Measurements from ENCODE around the gene CEACAM5. TPM values are rescaled to one million over a fixed set of nuclear protein-coding genes. Genes with fewer than 3 reads are reported as not detected.

Gene CEACAM5
- total and polyA plus RNA-seq, 2 of the 4 experiments (the other 2 are of a cell fraction) = not detected

- H3K9me3 ChIP-seq (ENCODE audit: control insufficient read depth, insufficient read depth, low read length) = no peaks in the 10 kb centered on the region
- H4K8ac ChIP-seq (ENCODE audit: low read depth in 2 of 2, low read length in 2 of 2) = no peak overlapping the region
- H3K56ac ChIP-seq (ENCODE audit: extremely low read depth, insufficient read depth, low read length) = no peak overlapping the region
- no peaks in the 10 kb centered on the region for H3K79me1 ChIP-seq (ENCODE audit: low read depth in 1 of 2, low read length in 2 of 2)
- intact Hi-C loops (cut with micrococcal nuclease) (no loop called here), dilution Hi-C loops (cut with HindIII; ENCODE audit: low sequenced_read_pairs, unreplicated experiment) (no loop called here), in situ Hi-C loops (cut with MboI; ENCODE audit: low sequenced_read_pairs) (no loop called here)
- H3K9ac ChIP-seq (ENCODE audit: low read depth, low read length) = no peak overlapping the region
- H4K5ac ChIP-seq (ENCODE audit: low read depth, low read length) = no peak overlapping the region
- H4K20me1 ChIP-seq (ENCODE audit: insufficient read depth, low read length) = no peaks in the 10 kb centered on the region
- ChIA-PET CTCF (interaction anchor here (0.5 kb wide), 1 partner anchor 67 kb away, joined by 5 read pairs; no protein-coding TSS in a partner anchor), POLR2A (ENCODE audit: unreplicated experiment) (no interaction called here)
- BruUV-seq (replicated peaks) = no TSS peak
- no peak overlapping the region for H2AK5ac ChIP-seq (ENCODE audit: low read depth, low read length)
- no peak for DNase-seq
- H3K36me3 ChIP-seq (ENCODE audit: control insufficient read depth, insufficient read depth, low read length) = no peaks in the 10 kb centered on the region
- H3K4me3 ChIP-seq (ENCODE audit: insufficient read depth, low read depth, low read length) = no peak overlapping the region
- no peak overlapping the region for H2AK9ac ChIP-seq (replicated peaks; ENCODE audit: low read depth, low read length, poor library complexity)
- TF ChIP-seq USF2 (IDR thresholded peaks at IDR 0.05; ENCODE audit: low read depth, low read length) (0 out of 2 replicates have a peak, but pooled peaks have one; percentile 20), CHD1 (IDR thresholded peaks at IDR 0.05; ENCODE audit: low read depth, low read length) (no peak)
- H2BK15ac ChIP-seq (ENCODE audit: low read depth, low read length) = no peak overlapping the region
- H3K27me3 ChIP-seq (ENCODE audit: control insufficient read depth, insufficient read depth, low read length) = no peaks in the 10 kb centered on the region
- no peaks in the 10 kb centered on the region for H3K4me1 ChIP-seq (ENCODE audit: control insufficient read depth, insufficient read depth, low read length)
- no peak overlapping the region for H2AFZ ChIP-seq (replicated peaks; ENCODE audit: low read length, poor library complexity)
- 60% methylated on average over 6 of the region's 9 CpGs; no CpG with 5 or more reads in 1 of the 2 experiments for WGBS, 2 experiments (ENCODE audit: extremely low coverage in 2 of 2, insufficient read length in 1 of 2)
- no peak overlapping the region for H2BK20ac ChIP-seq (ENCODE audit: low read depth, low read length)
- no peak overlapping the region for H2BK5ac ChIP-seq (ENCODE audit: low read depth, low read length, poor library complexity, severe bottlenecking)
- H3K23ac ChIP-seq (ENCODE audit: low read depth, low read length) = no peak overlapping the region
- no peak for ATAC-seq (ENCODE audit: low read depth)
- no peak overlapping the region for H3K14ac ChIP-seq (replicated peaks; ENCODE audit: low read depth, low read length)
- H2BK120ac ChIP-seq (ENCODE audit: low read depth, low read length) = no peak overlapping the region
- H3K18ac ChIP-seq (ENCODE audit: low read depth, low read length) = no peak overlapping the region
- no peak overlapping the region for H3K4me2 ChIP-seq (ENCODE audit: low read depth, low read length)
- H4K91ac ChIP-seq (ENCODE audit: insufficient read depth, low read depth, low read length) = no peak overlapping the region
- H3K27ac ChIP-seq (ENCODE audit: insufficient read depth, low read length) = no peak overlapping the region
- H3K9me1 ChIP-seq (ENCODE audit: insufficient read depth, low read length) = no peaks in the 10 kb centered on the region
- no peak overlapping the region for H3K4ac ChIP-seq (ENCODE audit: low read depth, low read length)
These were observed 50.4 kb downstream of the CEACAM5 start for GRCh38 chr19:41758846-41759245.

Measured in IMR-90 (cell line).